ENCODE results near the gene DDN. TPM values are rescaled to one million over a fixed set of nuclear protein-coding genes. Genes with fewer than 3 reads are reported as not detected.

DDN gene
- total RNA-seq, 2 experiments from 2014 or later: 0.10 to 0.17 TPM

DNA sequence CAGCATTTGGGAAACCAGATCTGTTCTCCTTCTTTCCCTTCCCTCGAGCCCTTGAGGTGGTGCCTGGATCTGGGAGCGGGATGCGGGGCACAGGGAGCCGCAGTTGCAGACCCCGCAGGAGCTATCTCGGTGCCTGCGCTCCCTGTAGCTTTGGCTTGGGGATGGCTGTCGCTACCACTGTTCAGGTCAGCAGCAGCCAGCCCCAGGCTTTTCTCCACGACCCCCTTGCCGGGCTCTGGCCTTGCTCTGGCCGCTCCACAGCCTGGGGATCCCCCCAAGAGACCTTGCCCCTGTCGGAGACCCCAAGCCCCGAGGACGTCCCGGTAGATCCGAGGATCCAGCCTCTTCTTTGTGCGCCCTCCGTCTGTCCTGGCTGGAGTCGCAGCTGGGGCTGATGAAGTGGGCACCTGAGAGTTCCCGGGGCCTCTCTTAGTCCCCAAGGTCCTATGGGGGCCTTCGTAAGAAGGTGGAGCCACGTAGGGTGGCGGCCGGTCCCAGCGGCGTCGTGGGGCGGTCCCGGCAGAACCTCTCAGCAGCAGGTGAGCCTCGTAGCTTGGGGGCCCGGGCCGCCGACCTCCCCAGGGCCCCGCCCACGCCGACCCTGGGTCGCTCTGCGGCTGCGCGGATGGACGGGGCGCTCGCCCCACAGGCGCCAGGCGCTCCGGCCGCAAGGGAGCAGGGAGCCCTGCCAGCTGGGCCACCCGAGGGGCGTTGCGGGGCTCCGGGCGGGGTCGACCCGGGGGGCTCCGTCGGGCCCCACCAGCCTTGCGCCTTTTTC, 1.3 kb downstream of the DDN start:
- no peak for DNase-seq
- Mint-ChIP-seq H3K4me1 (peaks cover 33% of the 10 kb centered on the region), H3K4me3 (peak overlapping the region; percentile 29), H3K27me3 (peaks cover 61% of the 10 kb centered on the region), H3K27ac (no peak overlapping the region), H3K36me3 (ENCODE audit: low read depth) (peaks cover 21% of the 10 kb centered on the region), H3K9me3 (no peaks in the 10 kb centered on the region)
- ChIA-PET CTCF (interaction anchor here (0.6 to 8.1 kb wide), 14 partner anchors 8 to 145 kb away, joined by 3 to 110 read pairs (median 6); partner anchors contain the start of gene WNT1), POLR2A (interaction anchor here (0.6 kb wide), 1 partner anchor 40 kb away, joined by 3 read pairs; the partner anchor contains the start of gene ARF3)

GRCh38 chr12:48996794-48997718, 2.1 kb downstream of the DDN start:
- peak overlapping the region; percentile 29 for H3K4me3 Mint-ChIP-seq

GRCh38 chr12:48995086-48995879, 3.9 kb downstream of the DDN start:
- ChIA-PET POLR2A (interaction anchor here (0.9 kb wide), 1 partner anchor 16 kb away, joined by 3 read pairs; no protein-coding TSS in a partner anchor), CTCF (interaction anchor here (0.6 to 8.1 kb wide), 11 partner anchors 9 to 142 kb away, joined by 3 to 110 read pairs (median 4); partner anchors contain the start of genes FKBP11 and WNT1)
- DNase-seq: peak; percentile 52
- no peak overlapping the region for H3K27ac Mint-ChIP-seq
- H3K36me3 Mint-ChIP-seq (ENCODE audit: low read depth): peaks cover 1% of the 10 kb centered on the region
- no peaks in the 10 kb centered on the region for H3K9me3 Mint-ChIP-seq
- no peak overlapping the region for H3K4me3 Mint-ChIP-seq
- H3K4me1 Mint-ChIP-seq: peaks cover 32% of the 10 kb centered on the region
- H3K27me3 Mint-ChIP-seq: peaks cover 66% of the 10 kb centered on the region

More at GRCh38 chr12:48996794-48997718, 2.1 kb downstream of the DDN start:
- H3K4me1 Mint-ChIP-seq: peaks cover 33% of the 10 kb centered on the region
- CTCF ChIA-PET: interaction anchor here (0.5 to 8.1 kb wide), 25 partner anchors 9 to 496 kb away, joined by 3 to 110 read pairs (median 5); partner anchors contain the start of genes RND1 and WNT1
- H3K27me3 Mint-ChIP-seq: peaks cover 63% of the 10 kb centered on the region
- DNase-seq: peak; percentile 63
- H3K27ac Mint-ChIP-seq: no peak overlapping the region
- POLR2A ChIA-PET: no interaction called here
- H3K36me3 Mint-ChIP-seq (ENCODE audit: low read depth): peaks cover 12% of the 10 kb centered on the region
- H3K9me3 Mint-ChIP-seq: no peaks in the 10 kb centered on the region

GRCh38 chr12:48994224-48995085, 4.7 kb downstream of the DDN start:
- Mint-ChIP-seq H3K27me3 (peaks cover 64% of the 10 kb centered on the region), H3K4me1 (peaks cover 25% of the 10 kb centered on the region), H3K27ac (no peak overlapping the region), H3K9me3 (no peaks in the 10 kb centered on the region), H3K36me3 (ENCODE audit: low read depth) (no peaks in the 10 kb centered on the region), H3K4me3 (no peak overlapping the region)
- POLR2A ChIA-PET: no interaction called here
- CTCF ChIA-PET: interaction anchor here (0.6 to 8.1 kb wide), 8 partner anchors 11 to 141 kb away, joined by 3 to 110 read pairs (median 4); partner anchors contain the start of genes FKBP11, WNT1 and WNT10B
- DNase-seq: no peak

GRCh38 chr12:48993787-48994186, 5.4 kb downstream of the DDN start:
- H3K36me3 Mint-ChIP-seq (ENCODE audit: low read depth): no peaks in the 10 kb centered on the region
- peaks cover 22% of the 10 kb centered on the region for H3K4me1 Mint-ChIP-seq
- H3K9me3 Mint-ChIP-seq: no peaks in the 10 kb centered on the region
- ChIA-PET POLR2A (no interaction called here), CTCF (interaction anchor here (0.9 to 8.1 kb wide), 5 partner anchors 12 to 135 kb away, joined by 3 to 110 read pairs (median 4); partner anchors contain the start of gene WNT1)
- peaks cover 63% of the 10 kb centered on the region for H3K27me3 Mint-ChIP-seq
- H3K27ac Mint-ChIP-seq: no peak overlapping the region
- no peak overlapping the region for H3K4me3 Mint-ChIP-seq
- no peak for DNase-seq

DNA sequence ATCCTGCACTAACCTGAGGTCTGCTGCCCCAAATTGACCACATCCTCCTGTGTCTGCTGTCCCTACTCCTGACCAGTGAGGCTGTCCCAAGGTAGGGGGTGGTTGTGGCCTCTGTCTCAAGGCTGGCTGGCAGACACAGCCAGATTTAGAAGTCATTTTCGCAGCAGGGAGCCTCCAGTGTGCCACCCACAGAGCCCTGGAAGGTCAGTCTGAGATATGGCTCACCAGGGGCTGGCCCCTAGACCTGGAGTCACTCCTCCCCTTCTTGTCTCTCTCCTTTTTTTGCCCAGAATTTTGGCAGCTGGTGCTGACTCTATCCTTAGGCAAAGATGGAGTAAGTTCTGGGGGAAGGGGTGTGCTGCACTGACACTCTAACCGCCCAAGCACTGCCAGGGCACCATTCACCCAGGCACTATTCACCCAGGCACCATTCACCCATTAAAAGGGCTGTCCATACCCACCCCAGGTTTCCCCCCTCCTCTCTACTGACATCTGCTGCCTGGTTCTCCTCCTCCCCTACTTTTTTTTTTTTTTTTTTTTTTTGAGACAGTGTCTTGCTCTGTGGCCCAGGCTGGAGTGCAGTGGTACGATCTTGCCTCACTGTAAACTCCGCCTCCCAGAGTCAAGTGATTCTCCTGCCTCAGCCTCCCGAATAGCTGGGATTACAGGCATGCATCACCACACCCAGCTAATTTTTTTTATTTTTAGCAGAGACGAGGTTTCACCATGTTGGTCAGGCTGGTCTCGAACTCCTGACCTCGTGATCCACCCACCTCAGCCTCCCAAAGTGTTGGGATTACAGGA, 7.7 kb downstream of the DDN start:
- H3K27me3 Mint-ChIP-seq: peaks cover 62% of the 10 kb centered on the region
- H3K4me3 Mint-ChIP-seq: no peak overlapping the region
- DNase-seq: no peak
- H3K9me3 Mint-ChIP-seq: no peaks in the 10 kb centered on the region
- peaks cover 16% of the 10 kb centered on the region for H3K4me1 Mint-ChIP-seq
- no peak overlapping the region for H3K27ac Mint-ChIP-seq
- no peaks in the 10 kb centered on the region for H3K36me3 Mint-ChIP-seq (ENCODE audit: low read depth)
- CTCF ChIA-PET: interaction anchor here (0.6 to 8.1 kb wide), 4 partner anchors 12 to 143 kb away, joined by 3 to 110 read pairs (median 4); partner anchors contain the start of genes WNT1 and WNT10B
- POLR2A ChIA-PET: no interaction called here

DNA sequence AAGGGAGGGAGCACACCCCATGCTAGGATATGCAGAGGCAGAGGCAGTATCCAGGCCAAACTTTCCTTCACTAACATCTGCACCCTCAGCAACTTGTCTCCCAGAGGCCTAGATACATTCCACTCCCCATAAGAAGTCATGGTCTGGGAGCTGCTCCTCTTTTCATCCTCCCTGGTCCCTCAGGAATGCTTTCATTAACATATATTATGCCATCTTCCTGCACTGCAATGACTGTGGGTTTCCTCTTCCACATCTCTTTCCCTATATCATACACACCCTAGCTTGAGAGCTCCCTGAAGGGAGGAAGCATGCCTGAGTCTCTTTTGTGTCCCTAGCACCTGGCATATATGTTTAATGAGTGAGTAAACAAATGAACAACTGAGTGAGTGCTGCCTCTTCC, 8.6 kb downstream of the DDN start:
- no peaks in the 10 kb centered on the region for H3K9me3 Mint-ChIP-seq
- POLR2A ChIA-PET: no interaction called here
- CTCF ChIA-PET: interaction anchor here (0.9 to 8.1 kb wide), 2 partner anchors 11 to 19 kb away, joined by 4 to 110 read pairs; partner anchors contain the start of genes WNT1 and WNT10B
- peaks cover 53% of the 10 kb centered on the region for H3K27me3 Mint-ChIP-seq
- H3K4me1 Mint-ChIP-seq: peaks cover 14% of the 10 kb centered on the region
- DNase-seq: no peak
- H3K27ac Mint-ChIP-seq: no peak overlapping the region
- H3K4me3 Mint-ChIP-seq: no peak overlapping the region
- no peaks in the 10 kb centered on the region for H3K36me3 Mint-ChIP-seq (ENCODE audit: low read depth)

DNA sequence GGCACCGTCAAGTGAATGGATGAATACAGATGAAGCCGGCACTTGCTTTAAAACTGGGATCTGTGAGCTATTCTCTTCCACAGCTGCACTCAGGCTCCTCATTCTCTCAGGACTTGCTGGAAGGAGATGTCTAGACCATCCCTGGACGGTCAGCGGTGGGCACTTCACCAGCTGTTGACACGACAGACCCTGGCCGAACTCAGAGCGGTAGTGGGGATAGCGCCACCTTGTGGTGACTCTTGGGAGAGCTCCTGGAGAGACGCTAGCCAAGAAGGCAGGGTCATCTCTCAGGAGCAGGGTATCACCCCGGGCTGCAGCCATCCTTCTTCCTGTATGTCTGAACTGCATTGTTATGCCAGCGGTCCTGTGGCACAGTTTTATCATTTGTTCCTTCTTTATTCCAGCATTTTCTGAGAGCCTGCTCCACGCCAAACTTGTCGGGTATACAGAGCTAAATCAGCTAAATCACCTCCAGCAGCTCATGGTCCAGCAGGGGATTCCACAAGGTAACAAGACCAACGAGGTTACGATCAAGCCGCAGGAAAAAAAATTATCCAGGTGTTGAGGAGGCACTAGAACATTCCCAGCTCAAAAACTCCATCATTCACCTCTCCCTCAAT, 11.0 kb downstream of the DDN start:
- no peaks in the 10 kb centered on the region for H3K9me3 Mint-ChIP-seq
- ChIA-PET CTCF (interaction anchor here (0.6 to 2.5 kb wide), 43 partner anchors 9 to 292 kb away, joined by 3 to 33 read pairs (median 5); partner anchors contain the start of genes ARF3, DDN, DDX23 and FKBP11), POLR2A (no interaction called here)
- no peak overlapping the region for H3K27ac Mint-ChIP-seq
- peaks cover 54% of the 10 kb centered on the region for H3K27me3 Mint-ChIP-seq
- no peak overlapping the region for H3K4me3 Mint-ChIP-seq
- no peaks in the 10 kb centered on the region for H3K36me3 Mint-ChIP-seq (ENCODE audit: low read depth)
- DNase-seq: peak; percentile 76
- H3K4me1 Mint-ChIP-seq: peaks cover 8% of the 10 kb centered on the region

GRCh38 chr12:48986720-48987291, 12.4 kb downstream of the DDN start:
- DNase-seq: no peak
- H3K36me3 Mint-ChIP-seq (ENCODE audit: low read depth): no peaks in the 10 kb centered on the region
- H3K27ac Mint-ChIP-seq: no peak overlapping the region
- H3K4me3 Mint-ChIP-seq: no peak overlapping the region
- CTCF ChIA-PET: interaction anchor here (0.9 to 2.1 kb wide), 6 partner anchors 9 to 134 kb away, joined by 3 to 21 read pairs (median 6); partner anchors contain the start of gene DDX23
- POLR2A ChIA-PET: no interaction called here
- peaks cover 16% of the 10 kb centered on the region for H3K4me1 Mint-ChIP-seq
- H3K27me3 Mint-ChIP-seq: peaks cover 63% of the 10 kb centered on the region
- no peaks in the 10 kb centered on the region for H3K9me3 Mint-ChIP-seq

- Mint-ChIP-seq H3K4me3 (no peak overlapping the region), H3K4me1 (peaks cover 25% of the 10 kb centered on the region), H3K27me3 (peaks cover 71% of the 10 kb centered on the region), H3K27ac (no peak overlapping the region), H3K9me3 (no peaks in the 10 kb centered on the region), H3K36me3 (ENCODE audit: low read depth) (no peaks in the 10 kb centered on the region)
- ChIA-PET POLR2A (no interaction called here), CTCF (interaction anchor here (0.9 to 2.0 kb wide), 4 partner anchors 8 to 30 kb away, joined by 3 to 11 read pairs (median 4); partner anchors contain the start of gene WNT1)
- DNase-seq: no peak
Measured at GRCh38 chr12:48985901-48986300, 13.3 kb downstream of the DDN start.
